ENCODE results near the gene RNF144A.
A peak's percentile ranks its signal among the peaks of the same experiment; 100 is the strongest.
"Not testable (repeated sequence)": the region's sequence is repeated elsewhere in the genome, so short reads cannot be mapped to it uniquely, and the experiment has no call there.

Gene RNF144A

GRCh38 chr2:6973895-6974545 is 56.8 kb downstream of the RNF144A start:
- DNase-seq: no peak

GRCh38 chr2:6975988-6976387 is 58.8 kb downstream of the RNF144A start:
- DNase-seq: no peak

- DNase-seq: peak; percentile 85 to 91
These were observed 60.0 kb downstream of the RNF144A start for GRCh38 chr2:6977113-6977741.

- no peak for DNase-seq
These were observed 60.6 kb downstream of the RNF144A start for GRCh38 chr2:6977786-6978185.

GRCh38 chr2:6978991-6979390 is 61.8 kb downstream of the RNF144A start:
- DNase-seq: no peak

GRCh38 chr2:6982449-6982848 is 65.2 kb downstream of the RNF144A start:
- DNase-seq: no peak

- DNase-seq: no peak
These were observed 65.8 kb downstream of the RNF144A start for GRCh38 chr2:6982934-6983589.

- no peak for DNase-seq
These were observed 69.2 kb downstream of the RNF144A start for GRCh38 chr2:6986301-6986911.

GRCh38 chr2:6986912-6987361 is 69.7 kb downstream of the RNF144A start:
- DNase-seq: no peak

GRCh38 chr2:6990871-6991270 is 73.7 kb downstream of the RNF144A start:
- DNase-seq: no peak

GRCh38 chr2:6992794-6993228 is 75.6 kb downstream of the RNF144A start:
- no peak for DNase-seq

- DNase-seq: peak in 1 of 2 experiments; percentile 24
These were observed 76.0 kb downstream of the RNF144A start for GRCh38 chr2:6993229-6993640.

- DNase-seq: no peak
These were observed 76.7 kb downstream of the RNF144A start for GRCh38 chr2:6993936-6994335.

- no peak for DNase-seq
These were observed 77.4 kb downstream of the RNF144A start for GRCh38 chr2:6994536-6995128.

- no peak for DNase-seq
These were observed 78.3 kb downstream of the RNF144A start for GRCh38 chr2:6995391-6996097.

- DNase-seq: no peak
These were observed 82.1 kb downstream of the RNF144A start for GRCh38 chr2:6999211-6999877.

GRCh38 chr2:7001395-7001794 is 84.2 kb downstream of the RNF144A start:
- not testable (repeated sequence) for DNase-seq

- no peak for DNase-seq
These were observed 86.7 kb downstream of the RNF144A start for GRCh38 chr2:7003895-7004294.

GRCh38 chr2:7004636-7005035 is 87.4 kb downstream of the RNF144A start:
- DNase-seq: no peak

GRCh38 chr2:7007488-7007845 is 90.3 kb downstream of the RNF144A start:
- DNase-seq: no peak

- DNase-seq: no peak
These were observed 90.9 kb downstream of the RNF144A start for GRCh38 chr2:7007846-7008741.

Measured in NCI-H446 (cell line).